Activated CD4-positive, alpha-beta T cell treated with anti-CD3 and anti-CD28 coated beads, Interleukin-2, amount 50 U/mL, for 1 hour (primary cell): ENCODE results near the gene MEIS3.
"Not testable (repeated sequence)": the region's sequence is repeated elsewhere in the genome, so short reads cannot be mapped to it uniquely, and the experiment has no call there.

Experiments
- DNase-seq: peaks from one replicate; pipeline ENCODE4 v3.0.0-alpha.2; 2020

The MEIS3 gene

DNA sequence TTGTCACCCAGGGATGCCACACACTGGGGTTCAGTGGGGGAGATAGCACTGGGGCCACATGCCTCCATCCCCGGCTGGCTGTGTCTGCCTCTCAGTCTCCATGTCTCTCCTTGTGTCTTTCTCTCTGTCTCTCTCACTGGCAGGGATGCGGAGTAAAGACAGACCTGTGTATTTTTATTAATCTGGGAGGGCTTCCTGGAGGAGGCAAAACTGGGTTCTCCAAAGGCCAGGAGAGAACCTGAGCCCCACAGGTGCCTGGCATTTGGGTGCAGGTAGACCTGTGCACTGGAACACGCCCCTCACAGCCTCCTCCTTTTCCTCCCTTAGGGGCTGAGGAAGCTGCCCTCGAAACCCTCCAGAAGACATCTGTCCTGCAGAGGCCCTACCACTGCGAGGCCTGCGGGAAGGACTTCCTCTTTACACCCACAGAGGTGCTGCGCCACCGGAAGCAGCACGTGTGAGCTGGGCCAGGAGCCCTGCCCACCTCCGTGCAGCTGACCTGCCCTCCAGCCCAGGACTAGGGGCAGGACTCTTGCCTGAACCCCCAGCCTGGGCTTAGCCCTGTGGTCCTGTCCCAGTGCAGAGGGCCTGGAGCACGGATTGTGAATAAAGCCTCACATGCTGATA, 37.6 kb downstream of the MEIS3 start:
- no peak for DNase-seq

- no peak for DNase-seq
Measured at GRCh38 chr19:47381121-47381520, 38.2 kb downstream of the MEIS3 start.

- no peak for DNase-seq
Measured at GRCh38 chr19:47380559-47380958, 38.8 kb downstream of the MEIS3 start.

GRCh38 chr19:47379381-47379938, 39.9 kb downstream of the MEIS3 start:
- DNase-seq = no peak

- DNase-seq = no peak
Measured at GRCh38 chr19:47378246-47378645, 41.1 kb downstream of the MEIS3 start.

GRCh38 chr19:47377801-47378200, 41.5 kb downstream of the MEIS3 start:
- no peak for DNase-seq

DNA sequence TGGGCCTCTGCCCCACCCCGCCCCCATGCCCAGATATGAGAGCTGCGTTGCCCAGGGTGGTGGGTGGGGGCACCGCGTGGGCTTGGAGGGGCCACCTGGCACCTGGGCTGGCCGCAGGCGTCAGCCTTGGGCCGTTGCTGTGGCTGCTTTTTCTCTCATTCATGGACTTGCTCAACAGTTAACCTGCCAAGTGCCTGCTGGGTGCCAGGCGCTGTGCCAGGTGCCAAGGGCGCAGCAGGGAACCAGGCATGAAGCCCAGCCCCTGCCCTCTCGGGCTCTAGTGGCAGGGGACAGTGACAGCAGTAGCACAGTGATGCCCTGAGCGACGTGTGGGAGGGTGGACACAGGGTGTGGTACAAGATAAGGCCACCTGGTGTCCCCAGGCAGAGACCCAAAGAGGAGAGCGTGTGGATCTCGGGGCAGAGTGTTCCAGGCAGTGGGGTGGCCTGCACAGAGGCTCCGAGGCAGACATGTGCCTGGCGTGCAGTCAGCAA, 42.1 kb downstream of the MEIS3 start:
- no peak for DNase-seq

DNA sequence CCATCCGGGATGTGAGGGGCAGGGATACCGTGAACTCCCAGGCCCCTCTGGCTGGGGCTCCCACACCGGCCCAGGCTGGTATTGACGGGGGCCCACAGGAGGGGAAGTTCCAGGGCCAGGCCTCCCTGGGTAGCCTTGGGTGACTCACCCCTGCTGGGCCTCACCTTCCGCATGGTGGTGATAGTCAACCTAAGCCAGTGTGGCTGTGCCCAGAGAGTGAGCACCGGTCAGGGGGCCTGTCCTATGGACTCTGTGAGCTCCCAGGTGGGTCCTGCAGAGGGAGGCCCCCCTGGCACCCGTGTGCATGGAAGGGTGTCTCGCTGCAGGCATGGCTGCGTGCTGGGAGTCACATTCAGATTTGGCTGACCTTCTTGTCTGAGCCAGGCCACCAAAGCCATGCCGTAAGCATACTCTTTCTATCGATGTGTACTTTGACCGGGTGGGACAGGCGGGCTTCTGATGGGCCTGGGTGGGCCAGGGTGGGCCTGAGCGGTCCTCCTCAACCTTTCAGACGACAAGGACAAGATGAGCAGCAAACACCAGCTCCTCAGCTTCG, 42.7 kb downstream of the MEIS3 start:
- DNase-seq = no peak

DNA sequence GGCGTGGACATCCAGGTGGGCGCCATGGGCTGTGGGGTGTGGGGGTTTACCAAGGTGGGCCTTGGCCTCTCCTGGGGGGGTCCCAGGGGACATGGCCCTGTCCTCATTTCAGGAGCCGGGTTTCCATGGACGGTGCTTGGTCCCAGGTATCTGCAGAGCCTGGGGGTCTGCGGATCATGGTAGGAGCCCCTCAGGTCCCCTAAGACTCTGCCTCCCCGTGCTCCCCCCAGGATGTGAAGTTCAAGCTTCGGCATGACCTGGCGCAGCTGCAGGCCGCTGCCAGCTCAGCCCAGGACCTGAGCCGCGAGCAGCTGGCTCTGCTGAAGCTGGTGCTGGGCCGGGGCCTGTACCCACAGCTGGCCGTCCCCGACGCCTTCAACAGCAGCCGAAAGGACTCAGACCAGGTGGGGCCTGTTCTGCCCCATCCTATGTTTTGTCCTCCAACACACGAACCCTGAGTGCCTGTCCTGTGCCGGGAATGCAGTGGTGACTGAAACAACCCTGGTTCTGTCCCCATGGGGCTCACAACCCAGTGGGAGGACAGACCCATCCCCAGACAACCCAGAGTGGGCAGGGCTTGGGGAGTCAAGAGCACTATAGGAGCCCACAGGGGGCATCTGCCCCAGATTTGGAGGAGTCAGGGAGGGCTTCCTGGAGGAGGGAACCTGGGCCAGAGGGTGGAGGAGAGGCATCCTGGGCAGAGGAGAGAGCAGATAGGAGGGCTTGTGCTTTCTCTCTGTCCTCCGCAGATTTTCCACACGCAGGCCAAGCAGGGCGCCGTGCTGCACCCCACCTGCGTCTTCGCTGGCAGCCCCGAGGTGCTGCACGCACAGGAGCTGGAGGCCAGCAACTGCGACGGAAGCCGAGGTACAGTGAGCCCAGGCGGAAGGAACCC, 43.4 kb downstream of the MEIS3 start:
- DNase-seq = no peak

- DNase-seq = no peak
Measured at GRCh38 chr19:47374876-47375693, 44.2 kb downstream of the MEIS3 start.

- no peak for DNase-seq
Measured at GRCh38 chr19:47373246-47374240, 45.8 kb downstream of the MEIS3 start.

DNA sequence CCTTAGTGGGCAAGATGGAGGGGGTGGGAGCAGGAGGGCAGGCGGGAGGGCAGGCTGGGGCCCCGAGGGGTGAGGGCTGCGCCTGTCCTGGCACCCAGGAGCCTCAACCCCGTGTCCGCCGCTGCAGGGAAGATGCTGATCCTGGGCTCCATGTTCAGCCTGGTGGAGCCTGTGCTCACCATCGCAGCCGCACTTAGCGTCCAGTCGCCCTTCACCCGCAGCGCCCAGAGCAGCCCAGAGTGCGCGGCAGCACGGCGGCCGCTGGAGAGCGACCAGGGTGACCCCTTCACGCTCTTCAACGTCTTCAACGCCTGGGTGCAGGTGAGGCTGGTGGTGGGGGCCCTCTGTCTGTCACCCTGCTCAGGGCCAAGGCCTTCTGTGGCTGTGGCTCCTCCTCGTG, 46.7 kb downstream of the MEIS3 start:
- DNase-seq = no peak

- no peak for DNase-seq
Measured at GRCh38 chr19:47371261-47371660, 48.1 kb downstream of the MEIS3 start.

GRCh38 chr19:47370045-47370611, 49.2 kb downstream of the MEIS3 start:
- no peak for DNase-seq

- not testable (repeated sequence) for DNase-seq
Measured at GRCh38 chr19:47365455-47365854, 53.9 kb downstream of the MEIS3 start.

DNA sequence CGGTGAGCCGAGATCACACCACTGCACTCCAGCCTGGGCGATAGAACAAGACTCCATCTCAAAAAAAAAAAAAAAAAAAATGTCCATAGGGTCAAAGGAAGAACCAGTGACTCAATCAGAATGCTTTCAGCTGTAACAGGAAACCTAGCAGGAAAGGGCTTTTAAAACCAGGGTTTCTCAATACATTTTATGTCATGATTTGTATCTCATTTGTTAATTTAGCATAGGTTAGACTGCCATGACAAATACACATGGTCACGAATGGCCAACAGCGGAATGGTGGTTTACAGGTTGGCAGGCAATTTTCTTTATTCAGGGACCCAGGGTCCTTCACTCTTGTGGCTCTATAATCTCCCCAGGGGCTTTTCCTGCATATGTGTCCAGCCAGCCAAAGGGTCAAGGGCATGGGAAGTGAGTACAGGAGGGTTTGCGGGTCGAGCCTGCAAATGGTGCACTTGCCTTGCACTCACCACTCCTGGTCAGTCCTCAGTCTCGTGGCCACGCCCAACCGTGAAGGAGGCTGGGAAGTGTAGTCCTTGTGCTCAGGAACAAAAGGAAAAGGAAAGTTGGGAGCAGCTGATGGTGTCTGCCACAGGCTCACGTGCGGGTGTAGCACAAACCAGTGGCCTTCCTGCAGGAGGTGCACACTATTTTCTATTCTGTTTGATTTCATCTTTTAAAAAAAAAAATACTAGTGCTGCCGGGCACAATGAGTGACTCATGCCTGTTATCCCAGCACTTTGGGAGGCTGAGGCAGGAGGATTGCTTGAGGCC, 55.4 kb downstream of the MEIS3 start:
- no peak for DNase-seq

GRCh38 chr19:47362321-47362720, 57.0 kb downstream of the MEIS3 start:
- DNase-seq = no peak

DNA sequence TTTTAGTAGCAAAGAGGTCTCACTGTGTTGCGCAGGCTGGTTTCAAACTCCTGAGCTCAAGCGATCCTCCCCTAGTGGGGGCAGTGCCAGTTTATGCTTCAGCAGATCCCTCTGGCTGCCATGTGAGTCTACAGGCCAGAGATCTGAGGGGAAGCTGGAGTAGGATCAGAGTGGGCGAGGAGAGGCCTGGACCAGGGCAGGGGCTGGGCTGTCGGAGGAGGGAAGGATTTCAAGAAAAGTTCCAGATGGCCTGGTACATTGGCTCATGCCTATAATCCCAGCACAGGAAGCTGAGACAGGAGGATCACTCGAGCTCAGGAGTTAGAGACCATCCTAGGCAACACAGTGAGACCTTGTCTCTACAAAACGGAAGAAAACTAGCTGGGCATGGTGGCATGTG, 60.4 kb downstream of the MEIS3 start:
- DNase-seq = no peak

DNA sequence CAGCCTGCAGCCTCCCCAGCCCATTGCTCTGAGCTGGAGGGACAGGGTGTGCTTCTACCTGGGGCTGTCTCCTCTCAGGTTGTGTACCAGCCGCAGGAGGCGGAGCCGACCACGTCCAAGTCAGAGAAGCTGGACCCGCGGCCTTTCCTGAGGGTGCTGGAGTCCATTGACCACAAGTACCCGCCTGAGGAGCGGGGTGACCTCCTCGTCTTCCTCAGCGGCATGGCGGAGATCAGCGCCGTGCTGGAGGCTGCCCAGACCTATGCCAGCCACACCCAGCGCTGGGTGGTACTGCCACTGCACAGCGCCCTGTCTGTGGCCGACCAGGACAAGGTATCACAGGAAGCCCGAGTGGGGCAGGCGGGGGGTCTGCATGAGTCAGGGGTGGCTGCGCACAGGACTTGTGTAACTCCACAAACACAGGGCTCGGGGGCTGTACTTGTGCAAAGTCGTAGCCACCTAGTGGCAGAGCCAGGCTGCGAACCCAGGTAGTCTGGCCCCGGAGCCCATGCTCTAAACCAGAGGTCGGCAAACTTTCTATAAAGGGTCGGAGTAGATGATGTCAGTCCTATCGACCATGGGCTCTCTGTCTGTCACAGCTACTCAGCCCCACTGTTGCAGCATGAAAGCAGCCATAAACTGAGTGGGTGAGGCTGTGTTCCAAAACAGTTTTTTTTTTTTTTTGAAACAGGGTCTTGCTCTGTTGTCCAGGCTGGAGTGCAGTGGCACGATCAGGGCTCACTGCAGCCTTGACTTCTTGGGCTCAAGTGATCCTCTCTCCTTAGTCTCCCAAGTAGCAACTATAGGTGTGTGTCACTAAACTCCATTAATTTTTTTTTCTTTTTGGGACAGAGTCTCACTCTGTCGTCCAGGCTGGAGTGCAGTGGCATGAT, 61.3 kb downstream of the MEIS3 start:
- no peak for DNase-seq
